DMS153 (cell line): ENCODE data around the gene MYT1.
"Not testable (repeated sequence)": the region's sequence is repeated elsewhere in the genome, so short reads cannot be mapped to it uniquely, and the experiment has no call there.

Source experiments
- DNase-seq: peaks from one replicate; lab custom pipeline; 2025; lab: John Stamatoyannopoulos, UW

Gene MYT1

GRCh38 chr20:64269604-64270411 lies 105.6 kb downstream of the MYT1 start:
- no peak for DNase-seq

- no peak for DNase-seq
Measured at GRCh38 chr20:64271636-64272035, 107.4 kb downstream of the MYT1 start.

- DNase-seq = no peak
Measured at GRCh38 chr20:64273109-64273508, 108.9 kb downstream of the MYT1 start.

- no peak for DNase-seq
Measured at GRCh38 chr20:64276817-64277216, 112.6 kb downstream of the MYT1 start.

- no peak for DNase-seq
Measured at GRCh38 chr20:64277571-64278316, 113.5 kb downstream of the MYT1 start.

GRCh38 chr20:64278317-64278681 lies 114.0 kb downstream of the MYT1 start:
- DNase-seq = no peak

GRCh38 chr20:64279826-64280459 lies 115.7 kb downstream of the MYT1 start:
- no peak for DNase-seq

- no peak for DNase-seq
Measured at GRCh38 chr20:64280460-64280843, 116.2 kb downstream of the MYT1 start.

GRCh38 chr20:64283646-64284045 lies 119.4 kb downstream of the MYT1 start:
- no peak for DNase-seq

- peak; percentile 25 for DNase-seq
Measured at GRCh38 chr20:64285579-64286446, 121.6 kb downstream of the MYT1 start.

- not testable (repeated sequence) for DNase-seq
Measured at GRCh38 chr20:64286447-64287263, 122.4 kb downstream of the MYT1 start.

GRCh38 chr20:64287264-64287590 lies 123.0 kb downstream of the MYT1 start:
- DNase-seq = not testable (repeated sequence)
